SU-DHL-6 (cell line): Measurements from ENCODE around the gene ELOVL6.

Experiments
- EZH2phosphoT487 ChIP-seq: fragments of 200-600 bp; sonication (generic), shearing (Covaris generic); conservative IDR thresholded peaks from 2 replicates; pipeline ENCODE4 v1.6.1; 2018; ENCODE audit warnings: mild to moderate bottlenecking, antibody characterized with exemption, low read length, moderate library complexity, mixed read lengths
- TF ChIP-seq, protein P1 (sequence below): fragments of 200-600 bp; sonication (generic); IDR thresholded peaks from one replicate; pipeline ENCODE4 v1.5.1; 2017; ENCODE audit warnings: antibody characterized with exemption, mild to moderate bottlenecking, low read length, moderate library complexity; ENCODE audit not compliant: insufficient read depth, poor library complexity, severe bottlenecking

DNA sequence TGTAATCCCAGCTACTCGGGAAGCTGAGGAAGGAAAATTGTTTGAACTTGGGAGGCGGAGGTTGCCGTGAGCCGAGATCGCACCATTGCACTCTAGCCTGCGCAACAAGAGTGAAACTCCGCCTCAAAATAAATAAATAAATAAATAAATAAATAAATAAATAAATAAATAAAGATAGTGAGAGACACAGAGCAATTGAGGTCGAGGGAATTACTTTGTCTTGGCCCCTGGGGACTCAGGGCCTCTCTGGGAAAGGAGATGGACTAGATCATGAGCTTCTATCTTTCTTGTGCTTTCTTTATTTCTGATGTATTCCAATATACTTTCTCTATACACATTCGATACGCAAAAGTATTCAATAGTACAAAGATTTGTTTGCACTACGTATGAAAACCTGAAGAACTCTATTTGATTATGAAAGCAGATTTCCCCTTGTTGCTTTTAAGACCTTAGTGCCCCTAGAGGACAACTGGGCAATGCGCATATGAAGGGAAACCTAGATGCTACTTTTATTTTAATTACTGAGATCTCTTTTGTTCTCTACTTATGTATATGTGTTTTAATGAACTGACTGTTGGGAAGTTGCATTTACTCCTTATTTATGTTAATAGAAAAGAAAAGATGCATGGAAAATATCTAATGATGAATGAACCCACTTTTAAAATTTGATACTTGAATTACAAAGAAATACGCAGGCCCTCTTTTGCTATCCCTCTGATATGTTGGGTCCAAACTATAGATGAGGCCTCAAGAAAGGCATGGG lies 12.8 kb upstream of the ELOVL6 start:
- TF ChIP-seq, protein P1, sequence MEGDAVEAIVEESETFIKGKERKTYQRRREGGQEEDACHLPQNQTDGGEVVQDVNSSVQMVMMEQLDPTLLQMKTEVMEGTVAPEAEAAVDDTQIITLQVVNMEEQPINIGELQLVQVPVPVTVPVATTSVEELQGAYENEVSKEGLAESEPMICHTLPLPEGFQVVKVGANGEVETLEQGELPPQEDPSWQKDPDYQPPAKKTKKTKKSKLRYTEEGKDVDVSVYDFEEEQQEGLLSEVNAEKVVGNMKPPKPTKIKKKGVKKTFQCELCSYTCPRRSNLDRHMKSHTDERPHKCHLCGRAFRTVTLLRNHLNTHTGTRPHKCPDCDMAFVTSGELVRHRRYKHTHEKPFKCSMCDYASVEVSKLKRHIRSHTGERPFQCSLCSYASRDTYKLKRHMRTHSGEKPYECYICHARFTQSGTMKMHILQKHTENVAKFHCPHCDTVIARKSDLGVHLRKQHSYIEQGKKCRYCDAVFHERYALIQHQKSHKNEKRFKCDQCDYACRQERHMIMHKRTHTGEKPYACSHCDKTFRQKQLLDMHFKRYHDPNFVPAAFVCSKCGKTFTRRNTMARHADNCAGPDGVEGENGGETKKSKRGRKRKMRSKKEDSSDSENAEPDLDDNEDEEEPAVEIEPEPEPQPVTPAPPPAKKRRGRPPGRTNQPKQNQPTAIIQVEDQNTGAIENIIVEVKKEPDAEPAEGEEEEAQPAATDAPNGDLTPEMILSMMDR: peak; percentile 58
- no peak for TF ChIP-seq EZH2phosphoT487
